GM23338 (cell line): ENCODE data around the gene CNTNAP5. TPM values are rescaled to one million over a fixed set of nuclear protein-coding genes. Genes with fewer than 3 reads are reported as not detected.
A peak's percentile ranks its signal among the peaks of the same experiment; 100 is the strongest.

Experiments
- ATAC-seq: fragments of 200-7000 bp; cut with Tn5 transposase; 3 replicates; pipeline ENCODE4 v1.9.1; 2020
- DNase-seq: peaks from one replicate; pipeline ENCODE4 v3.0.0-alpha.2; 2015; ENCODE audit warnings: low spot score
- H2AFZ ChIP-seq: fragments of 200-600 bp; sonication (generic); 2 replicates; pipeline ENCODE4 v1.8.0; 2016; ENCODE audit warnings: antibody characterized with exemption, mild to moderate bottlenecking, moderate library complexity
- H3F3A ChIP-seq: fragments of 200-600 bp; sonication (generic); replicated peaks from 2 replicates; pipeline ENCODE4 v1.8.0; 2017; ENCODE audit warnings: antibody characterized with exemption, mixed run types, low read depth
- H3K27ac ChIP-seq: fragments of 200-600 bp; sonication (generic); 2 replicates; pipeline ENCODE4 v1.6.1; 2016; ENCODE audit warnings: low read depth
- H3K27me3 ChIP-seq: fragments of 200-600 bp; sonication (generic); 2 replicates; pipeline ENCODE4 v1.8.0; 2016; ENCODE audit warnings: mild to moderate bottlenecking, mixed run types, moderate library complexity; ENCODE audit not compliant: insufficient read depth
- H3K36me3 ChIP-seq: fragments of 200-600 bp; sonication (generic); 2 replicates; pipeline ENCODE4 v1.8.0; 2016; ENCODE audit warnings: mild to moderate bottlenecking; ENCODE audit not compliant: insufficient read depth
- H3K4me1 ChIP-seq: fragments of 200-600 bp; sonication (generic); 2 replicates; pipeline ENCODE4 v1.8.0; 2016; ENCODE audit warnings: mild to moderate bottlenecking, moderate library complexity; ENCODE audit not compliant: insufficient read depth
- H3K4me2 ChIP-seq: fragments of 200-600 bp; sonication (generic); 2 replicates; pipeline ENCODE4 v1.7.1; 2017; ENCODE audit warnings: mixed run types
- H3K4me3 ChIP-seq: fragments of 200-600 bp; sonication (generic); 2 replicates; pipeline ENCODE4 v1.6.1; 2016; ENCODE audit warnings: mixed run types
- H3K79me2 ChIP-seq: fragments of 200-600 bp; sonication (generic); replicated peaks from 2 replicates; pipeline ENCODE4 v1.8.0; 2017; ENCODE audit warnings: mild to moderate bottlenecking; ENCODE audit not compliant: insufficient read depth
- H3K9me2 ChIP-seq: fragments of 200-600 bp; sonication (generic); 2 replicates; pipeline ENCODE4 v1.8.0; 2017; ENCODE audit not compliant: insufficient read depth
- H4K20me1 ChIP-seq: fragments of 200-600 bp; sonication (generic); replicated peaks from 2 replicates; pipeline ENCODE4 v1.8.0; 2017; ENCODE audit warnings: mild to moderate bottlenecking; ENCODE audit not compliant: insufficient read depth
- H3K27ac Mint-ChIP-seq: 2 replicates; pipeline ENCODE4 v1.8.0; 2020; ENCODE audit warnings: inconsistent platforms, mild to moderate bottlenecking, moderate library complexity, mixed read lengths
- H3K27me3 Mint-ChIP-seq: 3 replicates; pipeline ENCODE4 v1.8.0; 2022; ENCODE audit warnings: low read depth, mild to moderate bottlenecking, moderate library complexity, mixed read lengths, inconsistent platforms; ENCODE audit not compliant: insufficient read depth, poor library complexity
- H3K36me3 Mint-ChIP-seq: 3 replicates; pipeline ENCODE4 v1.8.0; 2021; ENCODE audit warnings: low read depth, mild to moderate bottlenecking, inconsistent platforms, moderate library complexity, mixed read lengths
- H3K4me1 Mint-ChIP-seq: 3 replicates; pipeline ENCODE4 v1.8.0; 2020; ENCODE audit warnings: mild to moderate bottlenecking, inconsistent platforms, mixed read lengths
- H3K4me3 Mint-ChIP-seq: 3 replicates; pipeline ENCODE4 v1.8.0; 2021; ENCODE audit warnings: moderate library complexity, mild to moderate bottlenecking, inconsistent platforms, mixed read lengths
- H3K9me3 Mint-ChIP-seq: 3 replicates; pipeline ENCODE4 v1.8.0; 2020; ENCODE audit warnings: moderate library complexity, mild to moderate bottlenecking, inconsistent platforms, mixed read lengths
- CREB1 ChIP-seq: fragments of 250-450 bp; sonication (Bioruptor Pico); IDR thresholded peaks from 2 replicates; pipeline ENCODE4 v1.5.0; 2020; ENCODE audit warnings: low read depth, mild to moderate bottlenecking, moderate library complexity
- EZH2 ChIP-seq: fragments of 200-600 bp; sonication (generic); IDR thresholded peaks from one replicate; pipeline ENCODE4 v1.8.0; 2017; ENCODE audit warnings: antibody characterized with exemption, mild to moderate bottlenecking, low read depth; ENCODE audit not compliant: unreplicated experiment
- NANOG ChIP-seq: IDR thresholded peaks from 2 replicates; pipeline ENCODE4 v1.6.1; 2016; ENCODE audit warnings: antibody characterized with exemption, borderline replicate concordance
- POLR2AphosphoS5 ChIP-seq: IDR thresholded peaks from 2 replicates; pipeline ENCODE4 v1.6.1; 2016; ENCODE audit warnings: antibody characterized with exemption, low read depth
- polyA plus RNA-seq: library from polyadenylated mRNA; unstranded; fragments of >200 nt; fragmentation: Nextera tagmentation; extraction: Ambion mirVana; gene quantifications from 2 replicates; pipeline ENCODE4 v1.2.1, GENCODE V29; 2016
- total RNA-seq: library from RNA; depleted of rRNA; stranded (reverse); fragments of >200 nt; shearing (Covaris generic); gene quantifications from 2 replicates; pipeline ENCODE4 v1.2.3, GENCODE V29; 2014
- TF ChIP-seq, protein P1 (sequence below): IDR thresholded peaks from 2 replicates; pipeline ENCODE4 v1.6.1; 2016; ENCODE audit warnings: antibody characterized with exemption
- TF ChIP-seq, protein P2 (sequence below): IDR thresholded peaks from one replicate; pipeline ENCODE4 v1.6.1; 2018; ENCODE audit warnings: antibody characterized with exemption; ENCODE audit not compliant: unreplicated experiment

The CNTNAP5 gene
- total and polyA plus RNA-seq, 2 experiments from 2014 or later: 0.49 to 0.50 TPM

DNA sequence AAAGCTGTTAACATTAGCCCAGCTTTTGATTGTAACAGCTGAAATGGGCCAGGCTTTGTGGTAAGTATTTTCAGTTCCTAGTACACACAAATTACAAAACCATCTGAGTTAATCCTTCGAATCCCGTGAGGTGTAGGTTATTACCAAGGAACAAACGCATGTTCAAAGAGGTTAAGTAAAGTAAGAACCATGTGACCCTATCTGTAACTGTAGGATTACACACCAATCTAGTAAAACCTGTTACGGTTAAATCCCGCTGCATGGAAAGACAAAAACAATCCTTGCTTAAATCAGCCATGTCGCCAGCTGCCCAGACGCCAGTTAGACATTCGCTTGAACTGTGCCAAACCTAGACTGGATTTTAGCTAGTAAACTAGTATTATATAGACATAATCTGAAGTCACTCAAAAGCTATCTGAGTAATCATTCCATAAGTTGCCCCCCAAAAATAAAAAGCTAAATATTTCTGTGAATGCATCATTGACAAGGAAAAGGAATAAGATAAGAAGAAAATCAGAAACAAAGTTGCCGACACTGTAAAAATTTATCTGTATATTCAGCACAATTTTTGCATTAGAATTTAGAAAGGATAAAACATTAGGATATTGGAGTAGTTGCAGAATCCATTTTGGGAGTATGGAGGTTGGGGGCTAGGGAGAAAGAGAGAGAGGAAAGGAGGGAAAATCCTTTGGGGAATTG, 638.0 kb downstream of the CNTNAP5 start:
- H4K20me1 ChIP-seq: no peaks in the 10 kb centered on the region
- no peak overlapping the region; the same call in 1 of the 2 replicates for H2AFZ ChIP-seq
- ATAC-seq (no peak), DNase-seq (no peak)
- H3K36me3 ChIP-seq: no peaks in the 10 kb centered on the region
- H3K4me1 ChIP-seq: peaks cover 13% of the 10 kb centered on the region
- Mint-ChIP-seq H3K36me3 (no peaks in the 10 kb centered on the region), H3K27me3 (peaks cover 8% of the 10 kb centered on the region), H3K9me3 (no peaks in the 10 kb centered on the region; the same call in 2 of the 3 replicates), H3K4me1 (peaks cover 21% of the 10 kb centered on the region), H3K27ac (no peak overlapping the region), H3K4me3 (no peak overlapping the region)
- no peak overlapping the region; the same call in 1 of the 2 replicates for H3K4me2 ChIP-seq
- H3K27me3 ChIP-seq: no peaks in the 10 kb centered on the region
- no peak overlapping the region for H3K4me3 ChIP-seq
- TF ChIP-seq CREB1 (CRISPR knock-in tag) (no peak), EZH2 (no peak)
- TF ChIP-seq, protein P1, sequence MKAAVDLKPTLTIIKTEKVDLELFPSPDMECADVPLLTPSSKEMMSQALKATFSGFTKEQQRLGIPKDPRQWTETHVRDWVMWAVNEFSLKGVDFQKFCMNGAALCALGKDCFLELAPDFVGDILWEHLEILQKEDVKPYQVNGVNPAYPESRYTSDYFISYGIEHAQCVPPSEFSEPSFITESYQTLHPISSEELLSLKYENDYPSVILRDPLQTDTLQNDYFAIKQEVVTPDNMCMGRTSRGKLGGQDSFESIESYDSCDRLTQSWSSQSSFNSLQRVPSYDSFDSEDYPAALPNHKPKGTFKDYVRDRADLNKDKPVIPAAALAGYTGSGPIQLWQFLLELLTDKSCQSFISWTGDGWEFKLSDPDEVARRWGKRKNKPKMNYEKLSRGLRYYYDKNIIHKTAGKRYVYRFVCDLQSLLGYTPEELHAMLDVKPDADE: no peak
- TF ChIP-seq, protein P2, sequence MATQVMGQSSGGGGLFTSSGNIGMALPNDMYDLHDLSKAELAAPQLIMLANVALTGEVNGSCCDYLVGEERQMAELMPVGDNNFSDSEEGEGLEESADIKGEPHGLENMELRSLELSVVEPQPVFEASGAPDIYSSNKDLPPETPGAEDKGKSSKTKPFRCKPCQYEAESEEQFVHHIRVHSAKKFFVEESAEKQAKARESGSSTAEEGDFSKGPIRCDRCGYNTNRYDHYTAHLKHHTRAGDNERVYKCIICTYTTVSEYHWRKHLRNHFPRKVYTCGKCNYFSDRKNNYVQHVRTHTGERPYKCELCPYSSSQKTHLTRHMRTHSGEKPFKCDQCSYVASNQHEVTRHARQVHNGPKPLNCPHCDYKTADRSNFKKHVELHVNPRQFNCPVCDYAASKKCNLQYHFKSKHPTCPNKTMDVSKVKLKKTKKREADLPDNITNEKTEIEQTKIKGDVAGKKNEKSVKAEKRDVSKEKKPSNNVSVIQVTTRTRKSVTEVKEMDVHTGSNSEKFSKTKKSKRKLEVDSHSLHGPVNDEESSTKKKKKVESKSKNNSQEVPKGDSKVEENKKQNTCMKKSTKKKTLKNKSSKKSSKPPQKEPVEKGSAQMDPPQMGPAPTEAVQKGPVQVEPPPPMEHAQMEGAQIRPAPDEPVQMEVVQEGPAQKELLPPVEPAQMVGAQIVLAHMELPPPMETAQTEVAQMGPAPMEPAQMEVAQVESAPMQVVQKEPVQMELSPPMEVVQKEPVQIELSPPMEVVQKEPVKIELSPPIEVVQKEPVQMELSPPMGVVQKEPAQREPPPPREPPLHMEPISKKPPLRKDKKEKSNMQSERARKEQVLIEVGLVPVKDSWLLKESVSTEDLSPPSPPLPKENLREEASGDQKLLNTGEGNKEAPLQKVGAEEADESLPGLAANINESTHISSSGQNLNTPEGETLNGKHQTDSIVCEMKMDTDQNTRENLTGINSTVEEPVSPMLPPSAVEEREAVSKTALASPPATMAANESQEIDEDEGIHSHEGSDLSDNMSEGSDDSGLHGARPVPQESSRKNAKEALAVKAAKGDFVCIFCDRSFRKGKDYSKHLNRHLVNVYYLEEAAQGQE: no peak
- H3K9me2 ChIP-seq: no peaks in the 10 kb centered on the region; the same call in 1 of the 2 replicates
- H3K79me2 ChIP-seq: no peaks in the 10 kb centered on the region
- no peaks in the 10 kb centered on the region for H3F3A ChIP-seq
- H3K27ac ChIP-seq: no peak overlapping the region; the same call in 1 of the 2 replicates

DNA sequence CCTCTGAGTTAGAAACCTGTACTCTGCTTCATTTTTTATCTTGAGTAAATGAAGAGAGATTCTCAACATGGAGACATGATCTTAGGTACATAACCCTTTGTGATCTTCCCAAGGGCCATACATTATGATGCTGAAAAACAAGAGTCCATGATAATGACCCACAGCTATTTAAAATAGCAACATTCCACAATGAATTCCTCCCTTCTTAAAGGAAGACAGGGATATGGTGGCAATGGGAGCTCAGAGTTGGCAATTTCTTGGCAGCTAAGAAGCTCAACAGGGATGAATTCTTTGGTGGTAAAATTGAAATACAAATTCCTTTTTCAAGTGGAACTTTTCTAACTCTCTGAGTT, 638.5 kb downstream of the CNTNAP5 start:
- Mint-ChIP-seq H3K4me3 (no peak overlapping the region), H3K4me1 (peaks cover 21% of the 10 kb centered on the region)
- peak; percentile 69 for ATAC-seq

More for the DNA sequence above, 638.5 kb downstream of the CNTNAP5 start:
- H3K27me3 ChIP-seq: no peaks in the 10 kb centered on the region
- H3K4me1 ChIP-seq: peaks cover 13% of the 10 kb centered on the region
- H3K27ac Mint-ChIP-seq: no peak overlapping the region
- no peak overlapping the region for H2AFZ ChIP-seq
- H3K27me3 Mint-ChIP-seq: peaks cover 8% of the 10 kb centered on the region
- no peaks in the 10 kb centered on the region for H3K79me2 ChIP-seq
- TF ChIP-seq POLR2AphosphoS5 (no peak), NANOG (0 out of 2 replicates have a peak, but pooled peaks have one; percentile 31)
- H3K4me2 ChIP-seq: no peak overlapping the region
- no peaks in the 10 kb centered on the region for H3K36me3 Mint-ChIP-seq
- H3K9me2 ChIP-seq: no peaks in the 10 kb centered on the region; the same call in 1 of the 2 replicates
- H4K20me1 ChIP-seq: no peaks in the 10 kb centered on the region
- no peaks in the 10 kb centered on the region; the same call in 2 of the 3 replicates for H3K9me3 Mint-ChIP-seq
- no peak overlapping the region for H3K4me3 ChIP-seq
- peak; percentile 61 for DNase-seq
- no peaks in the 10 kb centered on the region for H3K36me3 ChIP-seq
- no peak overlapping the region; the same call in 1 of the 2 replicates for H3K27ac ChIP-seq
- no peaks in the 10 kb centered on the region for H3F3A ChIP-seq
